HEK293 (cell line): ENCODE results near the gene TMEM270.
A peak's percentile ranks its signal among the peaks of the same experiment; 100 is the strongest.

Source experiments
- CTCF ChIA-PET: fragments of 350-600 bp; formaldehyde crosslinking; extraction: SDS; loops from one replicate; lab custom pipeline; 2021; ENCODE audit warnings: antibody characterized with exemption; lab: Yijun Ruan, JAX
- POLR2A ChIA-PET: fragments of 300-600 bp; formaldehyde crosslinking; extraction: SDS; loops from one replicate; lab custom pipeline; 2020; ENCODE audit warnings: antibody characterized with exemption, inconsistent platforms; lab: Yijun Ruan, JAX
- H3K27ac ChIP-seq: fragments of 200-500 bp; sonication (Bioruptor generic); 2 replicates; pipeline ENCODE4 v1.5.1; 2014; ENCODE audit warnings: low read depth, low read length, control low read depth, inconsistent platforms; ENCODE audit errors: extremely low read depth
- H3K36me3 ChIP-seq, 2 experiments: fragments of 200-500 bp in 1 of 2; sonication (Bioruptor generic) in 1 of 2; 1 replicate in 1 of 2; 2 replicates in 1 of 2; pipeline ENCODE4 v1.5.1; 2014 to 2017; ENCODE audit warnings: inconsistent platforms in 2 of 2, low read length in 2 of 2; ENCODE audit not compliant: control insufficient read depth in 2 of 2, insufficient read depth in 1 of 2
- H3K4me1 ChIP-seq: fragments of 200-500 bp; sonication (Bioruptor generic); 2 replicates; pipeline ENCODE4 v1.5.1; 2014; ENCODE audit warnings: mild to moderate bottlenecking, low read length, inconsistent platforms; ENCODE audit not compliant: control insufficient read depth, insufficient read depth
- H3K4me3 ChIP-seq: 2 replicates; pipeline ENCODE4 v1.5.1; 2011; ENCODE audit warnings: low read depth, mild to moderate bottlenecking, control low read depth, low read length, moderate library complexity
- H3K9me3 ChIP-seq: fragments of 200-500 bp; sonication (Bioruptor generic); 2 replicates; pipeline ENCODE4 v1.5.1; 2014; ENCODE audit warnings: low read depth, low read length, inconsistent platforms; ENCODE audit not compliant: control insufficient read depth, insufficient read depth
- EGR2 ChIP-seq: fragments of 450-650 bp; formaldehyde crosslinking; IDR thresholded peaks from 2 replicates; pipeline ENCODE4 v1.5.1; 2016; ENCODE audit warnings: low read depth, missing biosample characterization, missing genetic modification characterization
- GLI4 ChIP-seq: fragments of 450-650 bp; formaldehyde crosslinking; IDR thresholded peaks from 2 replicates; pipeline ENCODE4 v1.5.1; 2016; ENCODE audit warnings: missing biosample characterization, missing genetic modification characterization
- HOXD13 ChIP-seq: sonication (generic); formaldehyde crosslinking; IDR thresholded peaks from 2 replicates; pipeline ENCODE4 v1.8.0; 2022; ENCODE audit warnings: missing genetic modification reagents, borderline replicate concordance
- KLF1 ChIP-seq: fragments of 450-650 bp; formaldehyde crosslinking; IDR thresholded peaks from 2 replicates; pipeline ENCODE4 v1.5.1; 2016; ENCODE audit warnings: missing biosample characterization, missing genetic modification characterization
- KLF10 ChIP-seq: fragments of 450-650 bp; IDR thresholded peaks from 2 replicates; pipeline ENCODE4 v1.5.1; 2018; ENCODE audit warnings: missing biosample characterization, mild to moderate bottlenecking, missing genetic modification characterization
- KLF8 ChIP-seq: fragments of 450-650 bp; formaldehyde crosslinking; IDR thresholded peaks from 2 replicates; pipeline ENCODE4 v1.5.1; 2016; ENCODE audit warnings: missing biosample characterization, missing genetic modification characterization
- SP2 ChIP-seq: fragments of 450-650 bp; formaldehyde crosslinking; IDR thresholded peaks from 2 replicates; pipeline ENCODE4 v1.5.1; 2016; ENCODE audit warnings: missing biosample characterization, missing genetic modification characterization
- WT1 ChIP-seq: fragments of 450-650 bp; formaldehyde crosslinking; IDR thresholded peaks from 2 replicates; pipeline ENCODE4 v1.5.1; 2016; ENCODE audit warnings: missing biosample characterization, missing genetic modification characterization
- ZBTB17 ChIP-seq: fragments of 450-650 bp; formaldehyde crosslinking; IDR thresholded peaks from 2 replicates; pipeline ENCODE4 v1.5.1; 2016; ENCODE audit warnings: missing biosample characterization, missing genetic modification characterization
- ZIC2 ChIP-seq: fragments of 450-650 bp; formaldehyde crosslinking; IDR thresholded peaks from 2 replicates; pipeline ENCODE4 v1.5.1; 2016; ENCODE audit warnings: missing biosample characterization, missing genetic modification characterization
- ZNF211 ChIP-seq: fragments of 450-650 bp; formaldehyde crosslinking; IDR thresholded peaks from 2 replicates; pipeline ENCODE4 v1.5.1; 2016; ENCODE audit warnings: low read depth, missing biosample characterization, missing genetic modification characterization
- ZNF23 ChIP-seq: fragments of 450-650 bp; formaldehyde crosslinking; IDR thresholded peaks from 2 replicates; pipeline ENCODE4 v1.5.1; 2016; ENCODE audit warnings: missing biosample characterization, missing genetic modification characterization, borderline replicate concordance
- ZNF335 ChIP-seq: fragments of 450-650 bp; formaldehyde crosslinking; conservative IDR thresholded peaks from 2 replicates; pipeline ENCODE4 v1.5.1; 2016; ENCODE audit warnings: missing biosample characterization, missing genetic modification characterization
- ZNF404 ChIP-seq: fragments of 450-650 bp; formaldehyde crosslinking; IDR thresholded peaks from 2 replicates; pipeline ENCODE4 v1.5.1; 2017; ENCODE audit warnings: missing biosample characterization, missing genetic modification characterization
- ZNF664 ChIP-seq: fragments of 450-650 bp; formaldehyde crosslinking; IDR thresholded peaks from 2 replicates; pipeline ENCODE4 v1.5.1; 2016; ENCODE audit warnings: missing biosample characterization, missing genetic modification characterization
- ZNF707 ChIP-seq: fragments of 450-650 bp; formaldehyde crosslinking; IDR thresholded peaks from 2 replicates; pipeline ENCODE4 v1.5.1; 2016; ENCODE audit warnings: missing biosample characterization, missing genetic modification characterization
- ZNF747 ChIP-seq: fragments of 450-650 bp; formaldehyde crosslinking; IDR thresholded peaks from 2 replicates; pipeline ENCODE4 v1.5.1; 2016; ENCODE audit warnings: missing biosample characterization, missing genetic modification characterization
- ZXDB ChIP-seq: fragments of 450-650 bp; formaldehyde crosslinking; IDR thresholded peaks from 2 replicates; pipeline ENCODE4 v1.5.1; 2016; ENCODE audit warnings: missing biosample characterization, missing genetic modification characterization
- TF ChIP-seq, protein P1 (sequence below): fragments of 450-650 bp; formaldehyde crosslinking; IDR thresholded peaks from 2 replicates; pipeline ENCODE4 v1.5.1; 2016; ENCODE audit warnings: missing biosample characterization, missing genetic modification characterization
- TF ChIP-seq, protein P2 (sequence below): fragments of 450-650 bp; formaldehyde crosslinking; IDR thresholded peaks from 2 replicates; pipeline ENCODE4 v1.5.1; 2016; ENCODE audit warnings: missing biosample characterization, missing genetic modification characterization
- TF ChIP-seq, protein P3 (sequence below): fragments of 450-650 bp; formaldehyde crosslinking; IDR thresholded peaks from 2 replicates; pipeline ENCODE4 v1.5.1; 2016; ENCODE audit warnings: missing biosample characterization, missing genetic modification characterization
- TF ChIP-seq, protein P4 (sequence below): fragments of 450-650 bp; formaldehyde crosslinking; conservative IDR thresholded peaks from 2 replicates; pipeline ENCODE4 v1.5.1; 2016; ENCODE audit warnings: low read depth, missing biosample characterization, missing genetic modification characterization
- TF ChIP-seq, protein P5 (sequence below): fragments of 450-650 bp; formaldehyde crosslinking; IDR thresholded peaks from 2 replicates; pipeline ENCODE4 v1.5.1; 2016; ENCODE audit warnings: missing biosample characterization, missing genetic modification characterization, low read depth

Gene TMEM270

DNA sequence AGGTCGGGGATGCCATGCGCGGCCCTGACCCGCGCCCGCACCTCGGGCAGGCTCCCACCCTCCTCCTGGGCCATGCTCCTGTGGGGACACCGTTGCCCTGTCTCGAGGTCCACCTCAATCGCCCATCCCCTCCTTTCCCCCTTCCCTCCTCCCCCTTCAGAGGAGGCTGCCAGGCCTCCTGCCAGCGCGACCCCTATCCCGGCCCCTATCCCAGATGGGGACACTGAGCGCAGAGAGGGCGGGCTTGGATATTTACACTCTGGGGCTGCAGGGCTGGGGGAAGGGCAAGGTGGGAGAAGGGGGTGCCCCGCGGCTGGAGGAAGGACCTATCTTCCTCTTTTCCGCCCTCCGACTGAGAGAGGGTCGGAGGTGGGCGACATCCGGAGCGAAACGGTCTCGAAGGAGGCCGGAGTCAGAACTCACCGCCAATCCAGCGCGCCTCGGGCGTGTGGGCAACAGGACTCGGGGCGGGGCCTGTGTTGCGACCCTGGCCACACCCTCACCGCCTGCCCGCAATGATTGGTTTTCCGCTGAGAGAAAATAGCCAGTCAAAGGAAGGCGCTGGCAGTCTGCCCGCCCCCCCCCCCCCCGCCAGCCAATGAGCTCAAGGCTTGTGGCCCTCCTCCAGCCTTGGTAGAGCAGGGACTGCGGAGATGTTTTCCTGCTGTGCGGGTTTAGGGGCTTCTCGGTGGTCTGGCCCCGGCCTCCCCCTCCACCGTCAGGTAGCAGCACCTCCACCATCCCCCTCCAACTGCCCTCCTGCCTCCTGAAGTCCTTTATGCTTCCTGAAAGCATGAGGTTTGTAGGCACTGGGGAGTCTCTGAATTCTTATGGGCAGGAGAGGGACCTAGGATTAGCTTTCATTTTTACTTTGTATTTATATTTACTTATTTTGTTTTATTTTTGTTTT lies 18.6 kb upstream of the TMEM270 start, which contains the start of gene METTL27:
Gene METTL27, minus strand, starts transcription at position 450 of the 910 bp plus-strand sequence. Its CDS starts 376 bp downstream, at position 74.
- Histone ChIP-seq H3K36me3 (no peaks in the 10 kb centered on the region), H3K9me3 (no peaks in the 10 kb centered on the region), H3K4me1 (peaks cover 6% of the 10 kb centered on the region; the same call in 1 of the 2 replicates), H3K27ac (peak within 1 kb of the TSS; percentile 46; the same call in 1 of the 2 replicates), H3K4me3 (peak within 1 kb of the TSS; percentile 57)
- ChIA-PET CTCF (interaction anchor here (0.6 to 3.7 kb wide), 5 partner anchors 8 to 235 kb away, joined by 3 to 24 read pairs (median 4); no protein-coding TSS in a partner anchor), POLR2A (interaction anchor here (0.7 to 1.4 kb wide), 7 partner anchors 8 to 333 kb away, joined by 3 to 16 read pairs (median 7); partner anchors contain the start of gene ABHD11)
- TF ChIP-seq, protein P1, sequence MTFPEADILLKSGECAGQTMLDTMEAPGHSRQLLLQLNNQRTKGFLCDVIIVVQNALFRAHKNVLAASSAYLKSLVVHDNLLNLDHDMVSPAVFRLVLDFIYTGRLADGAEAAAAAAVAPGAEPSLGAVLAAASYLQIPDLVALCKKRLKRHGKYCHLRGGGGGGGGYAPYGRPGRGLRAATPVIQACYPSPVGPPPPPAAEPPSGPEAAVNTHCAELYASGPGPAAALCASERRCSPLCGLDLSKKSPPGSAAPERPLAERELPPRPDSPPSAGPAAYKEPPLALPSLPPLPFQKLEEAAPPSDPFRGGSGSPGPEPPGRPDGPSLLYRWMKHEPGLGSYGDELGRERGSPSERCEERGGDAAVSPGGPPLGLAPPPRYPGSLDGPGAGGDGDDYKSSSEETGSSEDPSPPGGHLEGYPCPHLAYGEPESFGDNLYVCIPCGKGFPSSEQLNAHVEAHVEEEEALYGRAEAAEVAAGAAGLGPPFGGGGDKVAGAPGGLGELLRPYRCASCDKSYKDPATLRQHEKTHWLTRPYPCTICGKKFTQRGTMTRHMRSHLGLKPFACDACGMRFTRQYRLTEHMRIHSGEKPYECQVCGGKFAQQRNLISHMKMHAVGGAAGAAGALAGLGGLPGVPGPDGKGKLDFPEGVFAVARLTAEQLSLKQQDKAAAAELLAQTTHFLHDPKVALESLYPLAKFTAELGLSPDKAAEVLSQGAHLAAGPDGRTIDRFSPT (tag by site-specific recombination) = 0 out of 2 replicates have a peak, but pooled peaks have one; percentile 33
- TF ChIP-seq ZIC2 (0 out of 2 replicates have a peak, but pooled peaks have one; percentile 7), GLI4 (tag by site-specific recombination) (no peak), KLF1 (tag by site-specific recombination) (peak; percentile 36; the same call in 1 of the 2 replicates), HOXD13 (CRISPR knock-in tag) (no peak), ZNF664 (no peak), ZNF335 (peak; percentile 38; the same call in 1 of the 2 replicates), SP2 (peak; percentile 77), ZNF404 (tag by site-specific recombination) (no peak), KLF8 (tag by site-specific recombination) (0 out of 2 replicates have a peak, but pooled peaks have one; percentile 47), WT1 (tag by site-specific recombination) (no peak), ZXDB (tag by site-specific recombination) (no peak), ZNF707 (tag by site-specific recombination) (no peak), KLF10 (peak; percentile 86), ZNF23 (no peak), ZNF747 (tag by site-specific recombination) (no peak), EGR2 (peak; percentile 64; the same call in 1 of the 2 replicates), ZNF211 (tag by site-specific recombination) (no peak), ZBTB17 (tag by site-specific recombination) (peak; percentile 31; the same call in 1 of the 2 replicates)
- TF ChIP-seq, protein P2, sequence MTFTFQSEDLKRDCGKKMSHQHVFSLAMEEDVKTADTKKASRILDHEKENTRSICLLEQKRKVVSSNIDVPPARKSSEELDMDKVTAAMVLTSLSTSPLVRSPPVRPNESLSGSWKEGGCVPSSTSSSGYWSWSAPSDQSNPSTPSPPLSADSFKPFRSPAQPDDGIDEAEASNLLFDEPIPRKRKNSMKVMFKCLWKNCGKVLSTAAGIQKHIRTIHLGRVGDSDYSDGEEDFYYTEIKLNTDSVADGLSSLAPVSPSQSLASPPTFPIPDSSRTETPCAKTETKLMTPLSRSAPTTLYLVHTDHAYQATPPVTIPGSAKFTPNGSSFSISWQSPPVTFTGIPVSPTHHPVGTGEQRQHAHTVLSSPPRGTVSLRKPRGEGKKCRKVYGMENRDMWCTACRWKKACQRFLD (tag by site-specific recombination) = no peak
- TF ChIP-seq, protein P3, sequence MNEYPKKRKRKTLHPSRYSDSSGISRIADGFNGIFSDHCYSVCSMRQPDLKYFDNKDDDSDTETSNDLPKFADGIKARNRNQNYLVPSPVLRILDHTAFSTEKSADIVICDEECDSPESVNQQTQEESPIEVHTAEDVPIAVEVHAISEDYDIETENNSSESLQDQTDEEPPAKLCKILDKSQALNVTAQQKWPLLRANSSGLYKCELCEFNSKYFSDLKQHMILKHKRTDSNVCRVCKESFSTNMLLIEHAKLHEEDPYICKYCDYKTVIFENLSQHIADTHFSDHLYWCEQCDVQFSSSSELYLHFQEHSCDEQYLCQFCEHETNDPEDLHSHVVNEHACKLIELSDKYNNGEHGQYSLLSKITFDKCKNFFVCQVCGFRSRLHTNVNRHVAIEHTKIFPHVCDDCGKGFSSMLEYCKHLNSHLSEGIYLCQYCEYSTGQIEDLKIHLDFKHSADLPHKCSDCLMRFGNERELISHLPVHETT (tag by site-specific recombination) = no peak
- TF ChIP-seq, protein P4, sequence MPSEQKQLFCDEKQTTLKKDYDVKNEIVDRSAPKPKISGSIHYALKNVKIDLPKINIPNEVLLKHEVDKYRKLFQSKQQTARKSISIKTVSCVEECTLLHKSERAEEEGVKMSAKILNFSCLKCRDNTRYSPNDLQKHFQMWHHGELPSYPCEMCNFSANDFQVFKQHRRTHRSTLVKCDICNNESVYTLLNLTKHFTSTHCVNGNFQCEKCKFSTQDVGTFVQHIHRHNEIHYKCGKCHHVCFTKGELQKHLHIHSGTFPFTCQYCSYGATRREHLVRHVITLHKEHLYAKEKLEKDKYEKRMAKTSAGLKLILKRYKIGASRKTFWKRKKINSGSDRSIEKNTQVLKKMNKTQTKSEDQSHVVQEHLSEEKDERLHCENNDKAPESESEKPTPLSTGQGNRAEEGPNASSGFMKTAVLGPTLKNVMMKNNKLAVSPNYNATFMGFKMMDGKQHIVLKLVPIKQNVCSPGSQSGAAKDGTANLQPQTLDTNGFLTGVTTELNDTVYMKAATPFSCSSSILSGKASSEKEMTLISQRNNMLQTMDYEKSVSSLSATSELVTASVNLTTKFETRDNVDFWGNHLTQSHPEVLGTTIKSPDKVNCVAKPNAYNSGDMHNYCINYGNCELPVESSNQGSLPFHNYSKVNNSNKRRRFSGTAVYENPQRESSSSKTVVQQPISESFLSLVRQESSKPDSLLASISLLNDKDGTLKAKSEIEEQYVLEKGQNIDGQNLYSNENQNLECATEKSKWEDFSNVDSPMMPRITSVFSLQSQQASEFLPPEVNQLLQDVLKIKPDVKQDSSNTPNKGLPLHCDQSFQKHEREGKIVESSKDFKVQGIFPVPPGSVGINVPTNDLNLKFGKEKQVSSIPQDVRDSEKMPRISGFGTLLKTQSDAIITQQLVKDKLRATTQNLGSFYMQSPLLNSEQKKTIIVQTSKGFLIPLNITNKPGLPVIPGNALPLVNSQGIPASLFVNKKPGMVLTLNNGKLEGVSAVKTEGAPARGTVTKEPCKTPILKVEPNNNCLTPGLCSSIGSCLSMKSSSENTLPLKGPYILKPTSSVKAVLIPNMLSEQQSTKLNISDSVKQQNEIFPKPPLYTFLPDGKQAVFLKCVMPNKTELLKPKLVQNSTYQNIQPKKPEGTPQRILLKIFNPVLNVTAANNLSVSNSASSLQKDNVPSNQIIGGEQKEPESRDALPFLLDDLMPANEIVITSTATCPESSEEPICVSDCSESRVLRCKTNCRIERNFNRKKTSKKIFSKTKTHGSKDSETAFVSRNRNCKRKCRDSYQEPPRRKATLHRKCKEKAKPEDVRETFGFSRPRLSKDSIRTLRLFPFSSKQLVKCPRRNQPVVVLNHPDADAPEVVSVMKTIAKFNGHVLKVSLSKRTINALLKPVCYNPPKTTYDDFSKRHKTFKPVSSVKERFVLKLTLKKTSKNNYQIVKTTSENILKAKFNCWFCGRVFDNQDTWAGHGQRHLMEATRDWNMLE = no peak
- TF ChIP-seq, protein P5, sequence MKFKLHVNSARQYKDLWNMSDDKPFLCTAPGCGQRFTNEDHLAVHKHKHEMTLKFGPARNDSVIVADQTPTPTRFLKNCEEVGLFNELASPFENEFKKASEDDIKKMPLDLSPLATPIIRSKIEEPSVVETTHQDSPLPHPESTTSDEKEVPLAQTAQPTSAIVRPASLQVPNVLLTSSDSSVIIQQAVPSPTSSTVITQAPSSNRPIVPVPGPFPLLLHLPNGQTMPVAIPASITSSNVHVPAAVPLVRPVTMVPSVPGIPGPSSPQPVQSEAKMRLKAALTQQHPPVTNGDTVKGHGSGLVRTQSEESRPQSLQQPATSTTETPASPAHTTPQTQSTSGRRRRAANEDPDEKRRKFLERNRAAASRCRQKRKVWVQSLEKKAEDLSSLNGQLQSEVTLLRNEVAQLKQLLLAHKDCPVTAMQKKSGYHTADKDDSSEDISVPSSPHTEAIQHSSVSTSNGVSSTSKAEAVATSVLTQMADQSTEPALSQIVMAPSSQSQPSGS = no peak
